Neural crest cell (in vitro differentiated cells): ENCODE data around the gene CMIP. TPM values are rescaled to one million over a fixed set of nuclear protein-coding genes. Genes with fewer than 3 reads are reported as not detected.

Experiments
- DNase-seq: peaks from one replicate; pipeline ENCODE4 v3.0.0; 2021; ENCODE audit warnings: low read depth, mixed read lengths, low spot score
- H3K27ac Mint-ChIP-seq: one replicate; pipeline ENCODE4 v1.8.0; 2021; ENCODE audit warnings: mild to moderate bottlenecking, mixed read lengths; ENCODE audit not compliant: unreplicated experiment
- H3K27me3 Mint-ChIP-seq: 2 replicates; pipeline ENCODE4 v1.8.0; 2021; ENCODE audit warnings: low read depth, mild to moderate bottlenecking, mixed read lengths
- H3K36me3 Mint-ChIP-seq: 2 replicates; pipeline ENCODE4 v1.8.0; 2021; ENCODE audit warnings: low read depth, mild to moderate bottlenecking, mixed read lengths
- H3K4me1 Mint-ChIP-seq: 2 replicates; pipeline ENCODE4 v1.8.0; 2021; ENCODE audit warnings: mixed read lengths
- H3K4me3 Mint-ChIP-seq: one replicate; pipeline ENCODE4 v1.8.0; 2021; ENCODE audit warnings: mild to moderate bottlenecking, mixed read lengths
- H3K9me3 Mint-ChIP-seq: 2 replicates; pipeline ENCODE4 v1.8.0; 2021; ENCODE audit warnings: mixed read lengths
- total RNA-seq: library from RNA; stranded (reverse); gene quantifications from 2 replicates; pipeline ENCODE4 v1.2.1, GENCODE V29; 2021
- TF ChIP-seq, protein P1 (sequence below): fragments of 200-600 bp; sonication (generic); conservative IDR thresholded peaks from 2 replicates; pipeline ENCODE4 v1.5.0; 2021; ENCODE audit warnings: antibody characterized with exemption, mild to moderate bottlenecking

CMIP gene
- total RNA-seq, 1 donor from 2014 or later = 41.2 TPM

DNA sequence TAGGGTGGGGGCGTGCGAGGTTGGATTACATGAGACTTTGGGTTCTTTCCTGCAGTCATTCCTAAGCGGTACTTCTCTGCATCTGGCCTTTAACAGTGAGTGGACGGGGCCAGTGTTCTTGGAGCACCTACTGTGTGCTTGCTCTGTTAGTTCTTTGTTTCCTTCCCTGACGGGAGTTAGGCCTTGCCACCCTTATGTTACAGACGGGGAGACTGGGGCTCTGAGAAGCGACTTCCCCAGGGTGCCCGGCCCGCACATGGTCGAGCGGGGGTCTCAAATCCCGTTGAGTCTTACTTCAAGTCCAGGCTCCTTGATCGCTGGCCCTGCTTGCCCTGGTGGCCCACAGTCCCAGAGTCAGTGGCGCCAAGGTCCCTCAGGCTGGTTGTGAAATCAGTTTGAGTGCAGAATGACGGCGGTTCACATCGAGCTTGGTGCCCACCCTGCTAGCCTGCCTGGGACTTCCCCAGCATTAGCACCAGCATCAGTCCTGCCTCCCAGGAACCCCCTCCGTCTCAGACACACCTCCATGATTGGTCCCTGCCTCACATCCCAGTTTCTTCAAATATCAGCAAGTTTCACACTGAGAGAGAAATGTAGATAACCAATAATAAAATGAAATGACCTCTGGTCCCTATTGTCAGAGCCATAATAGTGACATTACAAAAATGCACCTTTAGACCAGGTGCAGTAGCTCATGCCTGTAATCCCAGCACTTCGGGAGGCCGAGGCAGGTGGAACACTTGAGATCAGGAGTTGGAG is 128.0 kb downstream of the CMIP start:
- Mint-ChIP-seq H3K27ac (peak overlapping the region; percentile 68), H3K4me1 (peaks cover 15% of the 10 kb centered on the region), H3K27me3 (no peaks in the 10 kb centered on the region), H3K36me3 (no peaks in the 10 kb centered on the region), H3K4me3 (no peak overlapping the region), H3K9me3 (no peaks in the 10 kb centered on the region)
- no peak for DNase-seq
- TF ChIP-seq, protein P1, sequence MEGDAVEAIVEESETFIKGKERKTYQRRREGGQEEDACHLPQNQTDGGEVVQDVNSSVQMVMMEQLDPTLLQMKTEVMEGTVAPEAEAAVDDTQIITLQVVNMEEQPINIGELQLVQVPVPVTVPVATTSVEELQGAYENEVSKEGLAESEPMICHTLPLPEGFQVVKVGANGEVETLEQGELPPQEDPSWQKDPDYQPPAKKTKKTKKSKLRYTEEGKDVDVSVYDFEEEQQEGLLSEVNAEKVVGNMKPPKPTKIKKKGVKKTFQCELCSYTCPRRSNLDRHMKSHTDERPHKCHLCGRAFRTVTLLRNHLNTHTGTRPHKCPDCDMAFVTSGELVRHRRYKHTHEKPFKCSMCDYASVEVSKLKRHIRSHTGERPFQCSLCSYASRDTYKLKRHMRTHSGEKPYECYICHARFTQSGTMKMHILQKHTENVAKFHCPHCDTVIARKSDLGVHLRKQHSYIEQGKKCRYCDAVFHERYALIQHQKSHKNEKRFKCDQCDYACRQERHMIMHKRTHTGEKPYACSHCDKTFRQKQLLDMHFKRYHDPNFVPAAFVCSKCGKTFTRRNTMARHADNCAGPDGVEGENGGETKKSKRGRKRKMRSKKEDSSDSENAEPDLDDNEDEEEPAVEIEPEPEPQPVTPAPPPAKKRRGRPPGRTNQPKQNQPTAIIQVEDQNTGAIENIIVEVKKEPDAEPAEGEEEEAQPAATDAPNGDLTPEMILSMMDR = no peak

DNA sequence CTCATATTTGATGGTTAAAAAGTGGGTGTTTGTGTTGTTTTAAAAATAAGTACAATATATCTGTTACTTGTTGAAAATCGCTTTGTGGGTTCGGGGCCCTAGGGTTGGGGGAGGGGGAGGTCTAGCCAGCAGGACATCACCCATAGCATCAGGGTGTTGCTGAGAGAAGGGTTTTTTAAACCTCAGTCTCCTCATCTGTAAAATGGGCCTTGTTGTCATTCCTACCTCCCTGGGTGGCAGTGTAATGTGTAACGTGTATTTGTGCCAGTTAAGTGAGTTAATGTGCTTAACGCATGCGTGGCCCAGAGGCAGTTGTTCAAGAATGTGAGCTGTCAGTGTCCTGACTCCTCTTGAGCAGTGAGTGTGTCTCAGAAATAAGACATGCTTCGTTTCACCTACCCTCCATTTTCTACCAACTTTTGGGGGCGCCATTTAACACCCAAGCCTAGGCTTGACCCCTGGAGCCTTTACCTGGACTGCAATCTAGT is 129.0 kb downstream of the CMIP start:
- H3K27me3 Mint-ChIP-seq = no peaks in the 10 kb centered on the region
- no peak overlapping the region for H3K4me3 Mint-ChIP-seq
- H3K36me3 Mint-ChIP-seq = no peaks in the 10 kb centered on the region
- DNase-seq = no peak
- H3K27ac Mint-ChIP-seq = no peak overlapping the region
- TF ChIP-seq, protein P1 = no peak
- no peaks in the 10 kb centered on the region for H3K9me3 Mint-ChIP-seq
- peaks cover 6% of the 10 kb centered on the region for H3K4me1 Mint-ChIP-seq

DNA sequence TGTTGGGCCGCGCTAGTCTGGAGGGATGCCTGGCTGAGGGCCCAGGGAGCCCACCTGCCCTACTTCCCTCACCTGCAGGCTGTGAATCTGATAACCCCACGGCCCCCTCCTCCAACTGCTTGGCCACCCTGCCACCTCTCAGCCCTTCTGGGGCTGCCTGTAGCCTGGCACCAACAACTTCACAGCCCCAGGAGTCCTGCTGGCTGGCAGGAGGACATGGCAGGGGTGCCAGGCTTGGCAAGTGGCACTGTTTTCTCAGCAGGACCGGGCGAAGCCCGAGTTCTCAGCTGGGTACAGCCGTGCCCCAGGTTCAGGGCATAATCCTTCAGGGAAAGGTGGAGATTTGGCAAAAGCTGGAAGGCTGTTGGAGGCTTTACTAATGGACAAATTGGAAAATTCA is 129.6 kb downstream of the CMIP start:
- no peak overlapping the region for H3K27ac Mint-ChIP-seq
- peaks cover 3% of the 10 kb centered on the region for H3K4me1 Mint-ChIP-seq
- DNase-seq = no peak
- H3K27me3 Mint-ChIP-seq = no peaks in the 10 kb centered on the region
- TF ChIP-seq, protein P1 = no peak
- H3K36me3 Mint-ChIP-seq = no peaks in the 10 kb centered on the region
- H3K9me3 Mint-ChIP-seq = no peaks in the 10 kb centered on the region
- H3K4me3 Mint-ChIP-seq = no peak overlapping the region

DNA sequence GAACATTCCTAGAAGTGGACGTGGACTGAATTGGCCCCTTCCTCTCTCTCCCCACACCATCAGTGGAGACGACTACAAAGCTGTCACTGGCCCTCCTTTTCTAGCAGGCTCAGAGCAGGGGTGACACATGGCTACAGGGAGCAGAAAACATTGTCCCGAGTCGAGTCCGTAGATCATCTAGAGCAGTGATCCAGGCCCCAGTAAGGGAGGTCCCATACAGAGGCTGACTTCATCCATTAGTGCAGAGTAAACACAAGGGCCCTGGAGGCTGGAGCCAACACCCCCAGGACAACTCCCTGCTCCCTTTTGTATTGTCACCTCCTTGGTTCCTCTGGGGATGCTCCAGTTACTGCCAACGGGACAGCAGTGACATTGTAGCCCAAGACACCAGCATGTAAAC is 130.7 kb downstream of the CMIP start:
- Mint-ChIP-seq H3K36me3 (no peaks in the 10 kb centered on the region), H3K9me3 (no peaks in the 10 kb centered on the region), H3K27me3 (no peaks in the 10 kb centered on the region), H3K4me3 (no peak overlapping the region), H3K27ac (peak overlapping the region; percentile 8), H3K4me1 (no peaks in the 10 kb centered on the region)
- TF ChIP-seq, protein P1 = no peak
- DNase-seq = no peak

DNA sequence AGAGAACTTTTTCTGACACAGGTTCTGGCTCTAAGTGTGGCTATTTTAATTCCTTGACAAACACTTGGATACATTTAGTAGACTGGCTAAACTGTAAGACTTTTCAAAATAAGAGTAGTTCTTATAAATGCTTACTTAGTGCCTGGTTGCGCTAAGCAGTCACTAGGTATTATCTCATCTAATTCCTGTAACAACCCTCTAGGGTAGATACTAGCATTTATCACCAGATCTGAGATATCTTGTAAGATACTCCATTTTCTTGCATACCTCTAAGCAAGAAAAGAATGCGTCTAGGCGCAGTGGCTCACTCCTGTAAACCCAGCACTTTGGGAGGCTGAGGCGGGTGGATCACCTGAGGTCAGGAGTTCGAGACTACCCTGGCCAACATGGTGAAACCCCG is 131.2 kb downstream of the CMIP start:
- Mint-ChIP-seq H3K4me1 (peaks cover 4% of the 10 kb centered on the region), H3K9me3 (no peaks in the 10 kb centered on the region), H3K27me3 (no peaks in the 10 kb centered on the region), H3K4me3 (no peak overlapping the region), H3K27ac (no peak overlapping the region), H3K36me3 (peaks cover 2% of the 10 kb centered on the region)
- TF ChIP-seq, protein P1 = no peak
- no peak for DNase-seq
